ENCODE results near the gene LAPTM5.

- TF ChIP-seq CTCF (IDR thresholded peaks at IDR 0.05) (no peak), POLR2A (IDR thresholded peaks at IDR 0.05) (no peak), POLR2AphosphoS5 (IDR thresholded peaks at IDR 0.05; ENCODE audit: insufficient read depth in 1 of 2, low read depth in 1 of 2) (no peak)
Observed at GRCh38 chr1:30726773-30727684, 30.5 kb downstream of the LAPTM5 start.

Data from vagina (tissue), 2 donors.